CD14-positive monocyte (primary cell): ENCODE results near the gene VCAM1. TPM values are rescaled to one million over a fixed set of nuclear protein-coding genes. Genes with fewer than 3 reads are reported as not detected.

Source experiments
- DNase-seq, 3 donors: peaks; one replicate each; pipeline ENCODE4 v3.0.0-alpha.2; 2011 to 2022
- H2AFZ ChIP-seq: 2 replicates; pipeline ENCODE4 v1.6.0; 2012; ENCODE audit warnings: mild to moderate bottlenecking, low read depth, low read length, inconsistent platforms; ENCODE audit not compliant: insufficient read depth, poor library complexity, severe bottlenecking
- H3K27ac ChIP-seq, 2 donors: 1 replicate in 1 of 2; 2 replicates in 1 of 2; pipeline ENCODE4 v1.5.1; 2012 to 2013; ENCODE audit warnings: low read length in 2 of 2, control low read depth in 1 of 2, inconsistent platforms in 1 of 2, low read depth in 1 of 2, mild to moderate bottlenecking in 1 of 2
- H3K27me3 ChIP-seq, 2 donors: one replicate each; pipeline versions ENCODE4 v1.6.0 to v1.6.1; 2011 to 2013; ENCODE audit warnings: low read length in 2 of 2; ENCODE audit not compliant: control insufficient read depth in 2 of 2, insufficient read depth in 2 of 2
- H3K36me3 ChIP-seq, 2 donors: replicated peaks in 1 of 2; 1 replicate in 1 of 2; 2 replicates in 1 of 2; pipeline versions ENCODE4 v1.5.1 to v1.6.1; 2012 to 2013; ENCODE audit warnings: low read length in 2 of 2, control low read depth in 1 of 2, inconsistent platforms in 1 of 2, mild to moderate bottlenecking in 1 of 2; ENCODE audit not compliant: insufficient read depth in 2 of 2, control insufficient read depth in 1 of 2
- H3K4me1 ChIP-seq, 2 donors: 1 replicate in 1 of 2; 2 replicates in 1 of 2; pipeline versions ENCODE4 v1.5.1 to v1.6.1; 2012 to 2013; ENCODE audit warnings: low read length in 2 of 2, control low read depth in 1 of 2, inconsistent platforms in 1 of 2, mild to moderate bottlenecking in 1 of 2, moderate library complexity in 1 of 2; ENCODE audit not compliant: insufficient read depth in 2 of 2, control insufficient read depth in 1 of 2
- H3K4me2 ChIP-seq: replicated peaks from 2 replicates; pipeline ENCODE3; 2012; ENCODE audit warnings: low read length, moderate library complexity, mild to moderate bottlenecking; ENCODE audit not compliant: poor library complexity, severe bottlenecking; ENCODE audit errors: extremely low read depth
- H3K4me3 ChIP-seq, 3 experiments: fragments of 200-600 bp in 1 of 3; sonication (generic) in 1 of 3; replicated peaks in 1 of 3; 1 replicate in 2 of 3; 2 replicates in 1 of 3; pipeline ENCODE4 v1.5.1; 2011 to 2013; ENCODE audit warnings: low read length in 3 of 3, mild to moderate bottlenecking in 3 of 3, control low read depth in 2 of 3, low read depth in 2 of 3, inconsistent platforms in 1 of 3, moderate library complexity in 1 of 3
- H3K79me2 ChIP-seq: 2 replicates; pipeline ENCODE4 v1.6.0; 2012; ENCODE audit warnings: mild to moderate bottlenecking, control low read depth, inconsistent platforms, low read length, moderate library complexity; ENCODE audit not compliant: insufficient read depth
- H3K9ac ChIP-seq: 2 replicates; pipeline ENCODE4 v1.6.0; 2017; ENCODE audit warnings: low read length, mild to moderate bottlenecking; ENCODE audit not compliant: insufficient read depth, poor library complexity, severe bottlenecking
- H3K9me3 ChIP-seq, 2 donors: replicated peaks in 1 of 2; 1 replicate in 1 of 2; 2 replicates in 1 of 2; pipeline versions ENCODE4 v1.5.1 to v1.6.1; 2012 to 2013; ENCODE audit warnings: low read length in 2 of 2, control low read depth in 1 of 2; ENCODE audit not compliant: control insufficient read depth in 1 of 2, insufficient read depth in 1 of 2
- H4K20me1 ChIP-seq: 2 replicates; pipeline ENCODE4 v1.6.0; 2012; ENCODE audit warnings: mild to moderate bottlenecking, low read length, control low read depth, moderate library complexity; ENCODE audit not compliant: insufficient read depth
- H3K27ac Mint-ChIP-seq, 7 donors: one replicate each; pipeline ENCODE4 v1.8.0; 2020; ENCODE audit warnings: mild to moderate bottlenecking in 7 of 7, mixed read lengths in 7 of 7, moderate library complexity in 6 of 7, inconsistent platforms in 2 of 7
- H3K27me3 Mint-ChIP-seq, 3 donors: one replicate each; pipeline ENCODE4 v1.8.0; 2021 to 2022; ENCODE audit warnings: low read depth in 3 of 3, mild to moderate bottlenecking in 3 of 3, mixed read lengths in 3 of 3, moderate library complexity in 3 of 3, inconsistent platforms in 1 of 3
- H3K36me3 Mint-ChIP-seq, 2 donors: one replicate each; pipeline ENCODE4 v1.8.0; 2020; ENCODE audit warnings: mixed read lengths in 2 of 2, inconsistent platforms in 1 of 2, mild to moderate bottlenecking in 1 of 2
- H3K4me1 Mint-ChIP-seq: one replicate; pipeline ENCODE4 v1.8.0; 2020; ENCODE audit warnings: mild to moderate bottlenecking, mixed read lengths
- H3K4me3 Mint-ChIP-seq, 2 donors: one replicate each; pipeline ENCODE4 v1.8.0; 2020; ENCODE audit warnings: mild to moderate bottlenecking in 2 of 2, mixed read lengths in 2 of 2, moderate library complexity in 1 of 2
- H3K9me3 Mint-ChIP-seq, 7 donors: one replicate each; pipeline ENCODE4 v1.8.0; 2020 to 2022; ENCODE audit warnings: mixed read lengths in 7 of 7, mild to moderate bottlenecking in 6 of 7, moderate library complexity in 6 of 7, inconsistent platforms in 2 of 7
- WGBS: methylation state at CpG from one replicate; pipeline ENCODE4 v1.1.5; 2013; ENCODE audit warnings: missing lambda C conversion rate; ENCODE audit not compliant: insufficient coverage; 5-methylcytosine and 5-hydroxymethylcytosine counted together
- intact Hi-C, 2 donors: fragments of 100-400 bp; cut with micrococcal nuclease; formaldehyde crosslinking; loops; one replicate each; pipeline versions ENCODE4 v1.15.0 to v1.15.1; 2023
- polyA plus RNA-seq, 3 donors: library from polyadenylated mRNA; depleted of rRNA in 1 of 3; unstranded in 2 of 3; stranded (reverse) in 1 of 3; fragments of 300-500 nt in 2 of 3; fragments of >200 nt in 1 of 3; fragmentation: Illumina TruSeq in 2 of 3; gene quantifications; 1 replicate in 2 of 3; 2 replicates in 1 of 3; pipeline ENCODE4 v1.2.3, GENCODE V29; 2012 to 2021
- TF ChIP-seq, protein P1 (sequence below): fragments of 200-600 bp; IDR thresholded peaks from one replicate; pipeline ENCODE4 v1.8.0; 2022; ENCODE audit warnings: antibody characterized with exemption, mild to moderate bottlenecking

Gene VCAM1
- polyA plus RNA-seq, 3 donors = not detected

DNA sequence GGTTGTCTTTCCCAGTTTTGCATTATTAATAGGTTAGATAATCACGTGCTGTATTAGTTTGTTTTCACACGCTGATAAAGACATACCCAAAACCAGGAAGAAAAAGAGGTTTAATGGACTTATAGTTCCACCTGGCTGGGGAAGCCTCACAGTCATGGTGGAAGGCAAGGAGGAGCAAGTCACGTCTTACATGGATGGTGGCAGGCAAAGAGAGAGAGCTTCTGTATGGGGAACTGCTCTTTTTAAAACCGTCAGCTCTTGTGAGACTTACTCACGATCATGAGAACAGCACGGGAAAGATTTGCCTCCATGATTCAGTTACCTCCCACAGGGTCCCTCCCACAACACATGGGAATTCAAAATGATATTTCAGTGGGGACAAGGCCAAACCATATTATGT is 2.3 kb upstream of the VCAM1 start:
- Histone ChIP-seq H3K27ac (no peak overlapping the region), H3K4me2 (no peak overlapping the region), H3K9me3 (no peaks in the 10 kb centered on the region), H4K20me1 (no peaks in the 10 kb centered on the region), H3K27me3 (no peaks in the 10 kb centered on the region), H3K79me2 (no peaks in the 10 kb centered on the region), H3K9ac (no peak overlapping the region), H3K36me3 (no peaks in the 10 kb centered on the region), H2AFZ (no peak overlapping the region), H3K4me3 (no peak overlapping the region), H3K4me1 (no peaks in the 10 kb centered on the region)
- H3K9me3 Mint-ChIP-seq = peaks cover 0 to 9% (median 1%) of the 10 kb centered on the region in 7 donors
- H3K27ac Mint-ChIP-seq = no peak overlapping the region
- H3K36me3 Mint-ChIP-seq = no peaks in the 10 kb centered on the region
- no peaks in the 10 kb centered on the region for H3K27me3 Mint-ChIP-seq
- peaks cover 1% of the 10 kb centered on the region for H3K4me1 Mint-ChIP-seq
- H3K4me3 Mint-ChIP-seq = no peak overlapping the region
- intact Hi-C loops = no loop called here
- 100% methylated on average over 1 of the region's 6 CpGs for WGBS
- DNase-seq = no peak
- TF ChIP-seq, protein P1, sequence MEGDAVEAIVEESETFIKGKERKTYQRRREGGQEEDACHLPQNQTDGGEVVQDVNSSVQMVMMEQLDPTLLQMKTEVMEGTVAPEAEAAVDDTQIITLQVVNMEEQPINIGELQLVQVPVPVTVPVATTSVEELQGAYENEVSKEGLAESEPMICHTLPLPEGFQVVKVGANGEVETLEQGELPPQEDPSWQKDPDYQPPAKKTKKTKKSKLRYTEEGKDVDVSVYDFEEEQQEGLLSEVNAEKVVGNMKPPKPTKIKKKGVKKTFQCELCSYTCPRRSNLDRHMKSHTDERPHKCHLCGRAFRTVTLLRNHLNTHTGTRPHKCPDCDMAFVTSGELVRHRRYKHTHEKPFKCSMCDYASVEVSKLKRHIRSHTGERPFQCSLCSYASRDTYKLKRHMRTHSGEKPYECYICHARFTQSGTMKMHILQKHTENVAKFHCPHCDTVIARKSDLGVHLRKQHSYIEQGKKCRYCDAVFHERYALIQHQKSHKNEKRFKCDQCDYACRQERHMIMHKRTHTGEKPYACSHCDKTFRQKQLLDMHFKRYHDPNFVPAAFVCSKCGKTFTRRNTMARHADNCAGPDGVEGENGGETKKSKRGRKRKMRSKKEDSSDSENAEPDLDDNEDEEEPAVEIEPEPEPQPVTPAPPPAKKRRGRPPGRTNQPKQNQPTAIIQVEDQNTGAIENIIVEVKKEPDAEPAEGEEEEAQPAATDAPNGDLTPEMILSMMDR = no peak

DNA sequence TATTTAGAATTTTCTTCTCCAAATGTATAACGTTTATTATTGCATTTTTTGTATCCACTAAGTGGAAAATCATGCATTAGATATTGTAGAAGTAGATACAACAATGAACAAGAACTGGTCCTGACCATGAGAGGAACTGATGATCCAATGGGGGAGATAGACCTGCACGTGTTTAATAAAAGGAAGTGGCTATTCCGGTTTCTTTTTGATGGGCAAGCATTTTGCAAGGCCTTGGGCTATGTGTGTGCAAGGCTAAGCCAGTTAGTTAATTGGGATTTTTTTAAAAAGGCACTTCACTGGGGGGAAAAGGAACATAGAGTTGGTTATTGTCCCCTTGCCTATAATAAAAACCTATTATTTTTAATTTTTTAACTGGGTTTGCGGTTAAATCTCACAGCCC is 961 bp upstream of the VCAM1 start:
- peaks cover 1% of the 10 kb centered on the region for H3K4me1 Mint-ChIP-seq
- no peak overlapping the region for H2AFZ ChIP-seq
- TF ChIP-seq, protein P1 = no peak
- H3K27me3 ChIP-seq = no peaks in the 10 kb centered on the region
- intact Hi-C loops = no loop called here
- peak in 2 of 3 donors; percentile 2 to 16 for DNase-seq
- no peaks in the 10 kb centered on the region for H3K4me1 ChIP-seq
- H3K27ac ChIP-seq = no peak overlapping the region
- H3K4me2 ChIP-seq = no peak overlapping the region
- H3K4me3 Mint-ChIP-seq = no peak overlapping the region
- WGBS = 9% methylated on average over 2 of the region's 4 CpGs
- H3K9me3 ChIP-seq = no peaks in the 10 kb centered on the region
- H3K27me3 Mint-ChIP-seq = no peaks in the 10 kb centered on the region
- no peaks in the 10 kb centered on the region for H4K20me1 ChIP-seq
- H3K4me3 ChIP-seq = no peak overlapping the region
- H3K36me3 ChIP-seq = no peaks in the 10 kb centered on the region
- H3K79me2 ChIP-seq = no peaks in the 10 kb centered on the region
- H3K9me3 Mint-ChIP-seq = peaks cover 0 to 3% (median 1%) of the 10 kb centered on the region in 7 donors
- no peaks in the 10 kb centered on the region for H3K36me3 Mint-ChIP-seq
- H3K27ac Mint-ChIP-seq = no peak overlapping the region
- no peak overlapping the region for H3K9ac ChIP-seq
